ENCODE data around the gene TBC1D14.
A peak's percentile ranks its signal among the peaks of the same experiment; 100 is the strongest.
"Not testable (repeated sequence)": the region's sequence is repeated elsewhere in the genome, so short reads cannot be mapped to it uniquely, and the experiment has no call there.

The TBC1D14 gene

GRCh38 chr4:6956087-6956433, 46.4 kb downstream of the TBC1D14 start:
- DNase-seq: no peak

- no peak for DNase-seq
Measured at GRCh38 chr4:6956434-6957147, 47.0 kb downstream of the TBC1D14 start.

- DNase-seq: no peak
Measured at GRCh38 chr4:6957148-6957520, 47.5 kb downstream of the TBC1D14 start.

- no peak for DNase-seq
Measured at GRCh38 chr4:6957994-6958393, 48.4 kb downstream of the TBC1D14 start.

- no peak for DNase-seq
Measured at GRCh38 chr4:6959261-6959660, 49.6 kb downstream of the TBC1D14 start.

- DNase-seq: no peak
Measured at GRCh38 chr4:6960154-6960553, 50.5 kb downstream of the TBC1D14 start.

- no peak for DNase-seq
Measured at GRCh38 chr4:6960628-6961412, 51.2 kb downstream of the TBC1D14 start.

GRCh38 chr4:6961496-6962210, 52.0 kb downstream of the TBC1D14 start:
- no peak for DNase-seq

- DNase-seq: peak; percentile 49
Measured at GRCh38 chr4:6962211-6963041, 52.8 kb downstream of the TBC1D14 start.

- DNase-seq: no peak
Measured at GRCh38 chr4:6963139-6963611, 53.5 kb downstream of the TBC1D14 start.

GRCh38 chr4:6964858-6965257, 55.2 kb downstream of the TBC1D14 start:
- no peak for DNase-seq

- no peak for DNase-seq
Measured at GRCh38 chr4:6965329-6965728, 55.7 kb downstream of the TBC1D14 start.

- no peak for DNase-seq
Measured at GRCh38 chr4:6967846-6968340, 58.3 kb downstream of the TBC1D14 start.

- DNase-seq: no peak
Measured at GRCh38 chr4:6968496-6968895, 58.9 kb downstream of the TBC1D14 start.

- no peak for DNase-seq
Measured at GRCh38 chr4:6969826-6970800, 60.5 kb downstream of the TBC1D14 start.

GRCh38 chr4:6971536-6972374, 62.1 kb downstream of the TBC1D14 start:
- DNase-seq: no peak

- no peak for DNase-seq
Measured at GRCh38 chr4:6972375-6972650, 62.7 kb downstream of the TBC1D14 start.

- no peak for DNase-seq
Measured at GRCh38 chr4:6972911-6973310, 63.3 kb downstream of the TBC1D14 start.

- DNase-seq: peak; percentile 48
Measured at GRCh38 chr4:6974138-6974848, 64.7 kb downstream of the TBC1D14 start.

GRCh38 chr4:6977846-6978245, 68.2 kb downstream of the TBC1D14 start:
- DNase-seq: not testable (repeated sequence)
